AG04450 (cell line): Measurements from ENCODE around the gene EDIL3. TPM values are rescaled to one million over a fixed set of nuclear protein-coding genes. Genes with fewer than 3 reads are reported as not detected.

ENCODE experiments used
- CTCF ChIA-PET: fragments of 300-600, 350-600 bp; formaldehyde crosslinking; extraction: SDS; loops from one replicate; lab custom pipeline; 2022; ENCODE audit warnings: antibody characterized with exemption, inconsistent platforms; lab: Charles Lee
- POLR2A ChIA-PET: fragments of 350-600 bp; formaldehyde crosslinking; extraction: SDS; loops from one replicate; lab custom pipeline; 2021; ENCODE audit warnings: antibody characterized with exemption, inconsistent platforms; lab: Yijun Ruan, JAX
- DNase-seq: peaks from one replicate; pipeline ENCODE4 v3.0.0-alpha.2; 2011; ENCODE audit warnings: low read depth, low spot score
- H3K27ac ChIP-seq: one replicate; pipeline ENCODE4 v1.5.1; 2012; ENCODE audit warnings: low read depth, low read length, control low read depth
- H3K27me3 ChIP-seq: one replicate; pipeline ENCODE4 v1.6.0; 2012; ENCODE audit warnings: low read length; ENCODE audit not compliant: control insufficient read depth, insufficient read depth
- H3K4me3 ChIP-seq: 2 replicates; pipeline ENCODE4 v1.5.1; 2011; ENCODE audit warnings: mild to moderate bottlenecking, low read depth, low read length, control low read depth
- H3K9me3 ChIP-seq: 2 replicates; pipeline ENCODE4 v1.5.1; 2012; ENCODE audit warnings: low read length; ENCODE audit not compliant: control insufficient read depth, insufficient read depth
- CTCF ChIP-seq: IDR thresholded peaks from 2 replicates; pipeline ENCODE4 v1.5.1; 2011; ENCODE audit warnings: low read depth, low read length, control low read depth, inconsistent platforms
- polyA plus RNA-seq: library from polyadenylated mRNA; depleted of rRNA; stranded (reverse); fragments of >200 nt; gene quantifications from 2 replicates; pipeline ENCODE4 v1.2.3, GENCODE V29; 2011

Gene EDIL3
- polyA plus RNA-seq, 1 experiment, result 61.9 TPM

- no peak for TF ChIP-seq CTCF
- no peak for DNase-seq
- ChIA-PET CTCF (no interaction called here), POLR2A (no interaction called here)
- no peaks in the 10 kb centered on the region for H3K9me3 ChIP-seq
- H3K4me3 ChIP-seq, result no peak overlapping the region
- no peaks in the 10 kb centered on the region for H3K27me3 ChIP-seq
- no peak overlapping the region for H3K27ac ChIP-seq
Measured at GRCh38 chr5:84149094-84149493, 235.6 kb downstream of the EDIL3 start.

GRCh38 chr5:84148651-84149050 lies 236.0 kb downstream of the EDIL3 start:
- no peak for TF ChIP-seq CTCF
- Histone ChIP-seq H3K9me3 (no peaks in the 10 kb centered on the region), H3K4me3 (no peak overlapping the region), H3K27ac (no peak overlapping the region), H3K27me3 (no peaks in the 10 kb centered on the region)
- no peak for DNase-seq
- CTCF ChIA-PET, result no interaction called here
- POLR2A ChIA-PET, result no interaction called here

- Histone ChIP-seq H3K9me3 (no peaks in the 10 kb centered on the region), H3K4me3 (no peak overlapping the region), H3K27ac (no peak overlapping the region), H3K27me3 (no peaks in the 10 kb centered on the region)
- TF ChIP-seq CTCF, result no peak
- ChIA-PET POLR2A (no interaction called here), CTCF (interaction anchor here (1.3 kb wide), 1 partner anchor 210 kb away, joined by 4 read pairs; no protein-coding TSS in a partner anchor)
- DNase-seq, result no peak
Measured at GRCh38 chr5:84137541-84137940, 247.1 kb downstream of the EDIL3 start.

GRCh38 chr5:84131372-84131771 lies 253.3 kb downstream of the EDIL3 start:
- no peak overlapping the region for H3K27ac ChIP-seq
- no peak overlapping the region for H3K4me3 ChIP-seq
- no peaks in the 10 kb centered on the region for H3K27me3 ChIP-seq
- ChIA-PET POLR2A (no interaction called here), CTCF (no interaction called here)
- TF ChIP-seq CTCF, result no peak
- no peaks in the 10 kb centered on the region for H3K9me3 ChIP-seq
- DNase-seq, result no peak

GRCh38 chr5:84130006-84130580 lies 254.6 kb downstream of the EDIL3 start:
- H3K4me3 ChIP-seq, result no peak overlapping the region
- no peak overlapping the region for H3K27ac ChIP-seq
- H3K9me3 ChIP-seq, result no peaks in the 10 kb centered on the region
- TF ChIP-seq CTCF, result no peak
- ChIA-PET POLR2A (no interaction called here), CTCF (interaction anchor here (0.6 kb wide), 1 partner anchor 202 kb away, joined by 3 read pairs; no protein-coding TSS in a partner anchor)
- DNase-seq, result no peak
- no peaks in the 10 kb centered on the region for H3K27me3 ChIP-seq
